Measurements from ENCODE around the gene NIPAL4.

GRCh38 chr5:157491471-157491995 lies 31.5 kb downstream of the NIPAL4 start:
- TF ChIP-seq CTCF (conservative IDR thresholded peaks at IDR 0.05; ENCODE audit: low read length) (no peak), EZH2phosphoT487 (IDR thresholded peaks at IDR 0.05; ENCODE audit: borderline replicate concordance, low read depth, low read length) (no peak)

All from OCI-LY7 (cell line).